Measurements from ENCODE around the gene RIF1.

RIF1 gene

GRCh38 chr2:151394509-151394908, 15.2 kb upstream of the RIF1 start:
- 91 to 96% methylated on average over 4 of the region's 4 CpGs for WGBS, 2 experiments
- no peaks in the 10 kb centered on the region for H3K36me3 ChIP-seq (ENCODE audit: control insufficient read depth, insufficient read depth, low read length)
- H3K27me3 ChIP-seq (ENCODE audit: control insufficient read depth, insufficient read depth, low read length, poor library complexity, severe bottlenecking), result no peaks in the 10 kb centered on the region
- H3K4me1 ChIP-seq (ENCODE audit: control insufficient read depth, insufficient read depth, low read length), result no peaks in the 10 kb centered on the region
- no peak overlapping the region for H3K27ac ChIP-seq (ENCODE audit: insufficient read depth, low read depth, low read length, poor library complexity, severe bottlenecking)
- H3K9me3 ChIP-seq (ENCODE audit: control insufficient read depth, low read length), result no peaks in the 10 kb centered on the region
- H3K4me3 ChIP-seq (ENCODE audit: insufficient read depth, low read depth, low read length), result no peak overlapping the region

DNA sequence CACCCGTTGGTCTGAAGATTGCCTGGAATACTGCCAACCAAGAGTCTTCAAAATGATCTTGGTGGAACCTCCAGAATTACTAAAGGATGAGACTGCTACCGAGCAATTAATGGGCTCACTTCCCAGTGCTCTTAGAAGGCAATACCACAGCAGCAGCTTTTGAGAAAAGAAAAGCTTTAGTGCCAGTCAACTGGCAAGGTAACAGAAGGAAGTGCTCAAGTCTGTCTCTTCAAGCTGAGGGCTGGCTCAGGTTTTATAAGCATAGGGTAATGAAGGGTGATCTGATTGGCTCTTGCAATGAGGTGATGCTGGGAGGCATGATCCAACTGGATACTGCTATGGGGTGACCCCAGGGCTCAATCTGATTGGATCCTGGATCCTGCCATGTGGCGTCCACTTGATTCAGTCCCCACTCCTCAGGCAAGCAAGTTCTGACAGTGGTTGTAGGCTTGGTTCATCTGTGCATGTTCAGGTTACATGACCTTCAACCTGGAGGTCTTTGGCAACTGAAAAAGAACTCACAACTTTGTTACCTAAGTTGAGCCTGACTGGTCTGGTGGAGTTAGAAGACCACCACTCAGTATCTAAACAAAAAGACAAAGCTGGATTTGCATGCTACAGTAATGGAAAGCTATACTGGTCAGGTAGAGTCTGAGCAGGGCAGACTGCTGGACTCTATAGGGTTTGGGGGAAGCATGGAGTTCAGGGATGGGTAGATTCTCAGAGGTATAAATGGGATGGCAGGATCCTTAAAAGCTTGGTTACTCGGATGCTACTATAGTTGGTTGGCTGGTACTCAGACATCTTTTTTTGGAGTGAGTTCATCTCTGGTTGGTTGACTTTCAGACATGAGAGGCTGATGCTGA, 14.0 kb upstream of the RIF1 start:
- H3K4me1 ChIP-seq (ENCODE audit: control insufficient read depth, insufficient read depth, low read length), result no peaks in the 10 kb centered on the region
- no peak overlapping the region for H3K27ac ChIP-seq (ENCODE audit: insufficient read depth, low read depth, low read length, poor library complexity, severe bottlenecking)
- H3K9me3 ChIP-seq (ENCODE audit: control insufficient read depth, low read length), result no peaks in the 10 kb centered on the region
- no peaks in the 10 kb centered on the region for H3K27me3 ChIP-seq (ENCODE audit: control insufficient read depth, insufficient read depth, low read length, poor library complexity, severe bottlenecking)
- H3K4me3 ChIP-seq (ENCODE audit: insufficient read depth, low read depth, low read length), result no peak overlapping the region
- 93 to 95% methylated on average over 4 of the region's 4 CpGs for WGBS, 2 experiments
- H3K36me3 ChIP-seq (ENCODE audit: control insufficient read depth, insufficient read depth, low read length), result no peaks in the 10 kb centered on the region

- no peaks in the 10 kb centered on the region for H3K9me3 ChIP-seq (ENCODE audit: control insufficient read depth, low read length)
These were observed 9.7 kb upstream of the RIF1 start for GRCh38 chr2:151399981-151400380.

DNA sequence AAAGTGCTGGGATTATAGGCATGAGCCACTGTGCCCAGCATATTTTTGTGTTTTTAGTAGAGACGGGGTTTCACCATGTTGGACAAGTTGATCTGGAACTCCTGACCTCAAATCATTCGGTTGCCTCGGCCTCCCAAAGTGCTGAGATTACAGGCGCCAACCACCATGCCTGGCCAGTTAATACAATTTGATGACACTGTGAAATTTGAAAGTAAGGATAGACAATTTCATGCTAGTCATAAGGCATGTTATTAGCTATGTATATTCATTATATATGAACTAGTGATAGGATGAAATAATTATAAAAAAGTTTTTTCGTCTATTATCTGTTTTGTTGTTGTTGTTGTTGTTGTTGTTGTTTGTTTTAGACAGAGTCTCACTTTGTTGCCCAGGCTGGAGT, 8.6 kb upstream of the RIF1 start:
- Histone ChIP-seq H3K9me3 (ENCODE audit: control insufficient read depth, low read length) (no peaks in the 10 kb centered on the region), H3K4me3 (ENCODE audit: insufficient read depth, low read depth, low read length) (no peak overlapping the region), H3K4me1 (ENCODE audit: control insufficient read depth, insufficient read depth, low read length) (no peaks in the 10 kb centered on the region), H3K27me3 (ENCODE audit: control insufficient read depth, insufficient read depth, low read length, poor library complexity, severe bottlenecking) (no peaks in the 10 kb centered on the region), H3K27ac (ENCODE audit: insufficient read depth, low read depth, low read length, poor library complexity, severe bottlenecking) (no peak overlapping the region), H3K36me3 (ENCODE audit: control insufficient read depth, insufficient read depth, low read length) (no peaks in the 10 kb centered on the region)
- WGBS, 2 experiments, result 93 to 94% methylated on average over 5 of the region's 5 CpGs

More at GRCh38 chr2:151399981-151400380, 9.7 kb upstream of the RIF1 start:
- no peak overlapping the region for H3K4me3 ChIP-seq (ENCODE audit: insufficient read depth, low read depth, low read length)
- H3K36me3 ChIP-seq (ENCODE audit: control insufficient read depth, insufficient read depth, low read length), result no peaks in the 10 kb centered on the region
- H3K27ac ChIP-seq (ENCODE audit: insufficient read depth, low read depth, low read length, poor library complexity, severe bottlenecking), result no peak overlapping the region
- 100% methylated on average over 1 of the region's 1 CpG for WGBS, 2 experiments
- H3K4me1 ChIP-seq (ENCODE audit: control insufficient read depth, insufficient read depth, low read length), result no peaks in the 10 kb centered on the region
- H3K27me3 ChIP-seq (ENCODE audit: control insufficient read depth, insufficient read depth, low read length, poor library complexity, severe bottlenecking), result no peaks in the 10 kb centered on the region

DNA sequence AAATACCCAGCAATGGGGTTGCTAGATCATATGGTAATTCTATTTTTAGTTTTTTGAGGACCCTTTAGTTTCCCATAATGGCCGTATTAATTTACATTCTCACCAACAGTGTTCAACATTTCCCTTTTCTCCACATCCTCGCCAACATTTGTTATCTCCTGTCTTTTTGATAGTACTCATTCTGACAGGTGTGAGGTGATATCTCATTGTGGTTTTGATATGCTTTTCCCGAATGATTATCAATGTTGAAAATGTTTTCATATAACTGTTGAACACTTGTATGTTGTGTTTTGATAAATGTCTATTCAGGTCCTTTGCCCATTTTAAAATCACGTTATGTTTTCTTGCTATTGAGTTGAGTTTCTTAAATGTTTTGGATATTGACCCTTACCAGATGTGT, 5.8 kb upstream of the RIF1 start:
- WGBS, 2 experiments, result 97 to 98% methylated on average over 3 to 4 of the region's 4 CpGs
- Histone ChIP-seq H3K36me3 (ENCODE audit: control insufficient read depth, insufficient read depth, low read length) (no peaks in the 10 kb centered on the region), H3K4me1 (ENCODE audit: control insufficient read depth, insufficient read depth, low read length) (no peaks in the 10 kb centered on the region), H3K27me3 (ENCODE audit: control insufficient read depth, insufficient read depth, low read length, poor library complexity, severe bottlenecking) (no peaks in the 10 kb centered on the region), H3K4me3 (ENCODE audit: insufficient read depth, low read depth, low read length) (no peak overlapping the region), H3K9me3 (ENCODE audit: control insufficient read depth, low read length) (no peaks in the 10 kb centered on the region), H3K27ac (ENCODE audit: insufficient read depth, low read depth, low read length, poor library complexity, severe bottlenecking) (no peak overlapping the region)

DNA sequence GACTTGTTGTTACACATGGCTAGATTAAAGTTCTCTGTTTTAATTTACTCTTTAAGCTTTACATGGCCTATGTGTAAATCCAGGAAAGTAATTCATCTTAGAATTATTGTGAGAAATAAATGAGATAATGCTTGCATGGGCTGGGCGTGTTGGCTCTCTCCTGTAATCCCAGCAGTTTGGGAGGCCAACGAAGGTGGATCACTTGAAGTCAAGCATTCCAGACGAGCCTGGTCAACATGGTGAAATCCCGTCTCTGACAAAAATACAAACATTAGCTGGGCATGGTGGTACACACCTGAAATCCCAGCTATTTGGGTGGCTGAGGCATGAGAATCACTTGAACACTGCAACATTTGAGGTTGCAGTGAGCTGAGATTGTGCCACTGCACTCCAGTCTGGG, 4.3 kb upstream of the RIF1 start:
- H3K27ac ChIP-seq (ENCODE audit: insufficient read depth, low read depth, low read length, poor library complexity, severe bottlenecking), result no peak overlapping the region
- no peaks in the 10 kb centered on the region for H3K27me3 ChIP-seq (ENCODE audit: control insufficient read depth, insufficient read depth, low read length, poor library complexity, severe bottlenecking)
- H3K4me1 ChIP-seq (ENCODE audit: control insufficient read depth, insufficient read depth, low read length), result no peaks in the 10 kb centered on the region
- WGBS, 2 experiments, result 92 to 93% methylated on average over 4 of the region's 4 CpGs
- no peaks in the 10 kb centered on the region for H3K36me3 ChIP-seq (ENCODE audit: control insufficient read depth, insufficient read depth, low read length)
- H3K4me3 ChIP-seq (ENCODE audit: insufficient read depth, low read depth, low read length), result no peak overlapping the region
- no peaks in the 10 kb centered on the region for H3K9me3 ChIP-seq (ENCODE audit: control insufficient read depth, low read length)

DNA sequence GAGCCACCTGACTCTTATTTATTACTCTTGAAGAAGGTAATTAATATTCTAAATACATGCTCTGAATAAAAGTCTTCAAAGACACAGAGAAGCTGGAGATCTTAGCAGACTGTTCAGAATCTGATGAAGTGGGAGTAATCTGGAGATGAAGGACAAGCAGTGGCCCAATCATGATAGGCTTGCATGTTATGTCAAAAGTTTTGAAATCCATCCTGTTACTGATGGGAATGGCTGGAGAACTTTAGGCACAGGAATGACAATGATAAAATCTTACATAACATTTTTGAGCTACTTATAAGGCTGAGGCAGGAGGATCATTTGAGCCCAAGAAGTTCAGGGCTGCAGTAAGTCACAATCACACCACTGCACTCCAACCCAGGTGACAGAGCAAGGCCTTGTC, 2.4 kb upstream of the RIF1 start:
- no peak overlapping the region for H3K4me3 ChIP-seq (ENCODE audit: insufficient read depth, low read depth, low read length)
- H3K4me1 ChIP-seq (ENCODE audit: control insufficient read depth, insufficient read depth, low read length), result no peaks in the 10 kb centered on the region
- H3K27ac ChIP-seq (ENCODE audit: insufficient read depth, low read depth, low read length, poor library complexity, severe bottlenecking), result no peak overlapping the region
- H3K27me3 ChIP-seq (ENCODE audit: control insufficient read depth, insufficient read depth, low read length, poor library complexity, severe bottlenecking), result no peaks in the 10 kb centered on the region
- no peaks in the 10 kb centered on the region for H3K36me3 ChIP-seq (ENCODE audit: control insufficient read depth, insufficient read depth, low read length)
- H3K9me3 ChIP-seq (ENCODE audit: control insufficient read depth, low read length), result no peaks in the 10 kb centered on the region

DNA sequence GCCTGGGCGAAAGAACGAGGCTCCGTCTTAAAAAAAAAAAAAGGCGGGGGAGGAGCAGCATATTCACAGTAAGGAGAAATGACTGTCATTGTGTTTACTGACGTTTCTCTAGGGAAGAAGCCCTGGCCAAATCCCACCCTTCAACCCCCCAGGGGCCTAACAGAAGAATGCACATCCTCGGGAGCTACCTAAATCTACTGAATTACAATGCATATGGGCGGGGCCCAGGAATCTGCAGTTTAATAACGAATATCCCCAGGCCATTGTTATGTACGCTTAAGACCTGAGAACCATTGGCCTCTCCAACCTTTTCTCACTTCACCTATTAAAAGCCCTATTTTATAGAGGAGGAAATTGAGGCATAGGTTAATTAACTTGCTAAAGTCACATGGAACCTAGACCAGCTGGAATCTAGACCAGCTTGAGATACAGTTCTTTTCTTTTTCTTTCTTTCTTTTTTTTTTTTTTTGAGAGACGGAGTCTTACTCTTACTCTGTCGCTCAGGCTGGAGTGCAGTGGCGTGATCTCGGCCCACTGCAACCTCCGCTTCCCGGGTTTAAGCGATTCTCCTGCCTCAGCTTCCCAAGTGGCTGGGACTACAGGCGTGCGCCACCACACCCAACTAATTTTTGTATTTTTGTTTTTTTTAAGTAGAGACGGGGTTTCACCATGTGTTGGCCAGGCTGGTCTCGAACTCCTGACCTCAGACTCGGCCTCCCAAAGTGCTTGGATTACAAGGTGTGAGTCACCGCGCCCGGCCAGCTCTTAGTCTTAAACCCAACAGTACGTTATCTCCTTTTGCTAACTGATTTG, 708 bp upstream of the RIF1 start:
- Histone ChIP-seq H3K4me1 (ENCODE audit: control insufficient read depth, insufficient read depth, low read length) (no peaks in the 10 kb centered on the region), H3K9me3 (ENCODE audit: control insufficient read depth, low read length) (no peaks in the 10 kb centered on the region), H3K4me3 (ENCODE audit: insufficient read depth, low read depth, low read length) (no peak overlapping the region), H3K27me3 (ENCODE audit: control insufficient read depth, insufficient read depth, low read length, poor library complexity, severe bottlenecking) (no peaks in the 10 kb centered on the region), H3K36me3 (ENCODE audit: control insufficient read depth, insufficient read depth, low read length) (no peaks in the 10 kb centered on the region), H3K27ac (ENCODE audit: insufficient read depth, low read depth, low read length, poor library complexity, severe bottlenecking) (no peak overlapping the region)
- WGBS, 2 experiments, result 85% methylated on average over 24 to 25 of the region's 25 CpGs

DNA sequence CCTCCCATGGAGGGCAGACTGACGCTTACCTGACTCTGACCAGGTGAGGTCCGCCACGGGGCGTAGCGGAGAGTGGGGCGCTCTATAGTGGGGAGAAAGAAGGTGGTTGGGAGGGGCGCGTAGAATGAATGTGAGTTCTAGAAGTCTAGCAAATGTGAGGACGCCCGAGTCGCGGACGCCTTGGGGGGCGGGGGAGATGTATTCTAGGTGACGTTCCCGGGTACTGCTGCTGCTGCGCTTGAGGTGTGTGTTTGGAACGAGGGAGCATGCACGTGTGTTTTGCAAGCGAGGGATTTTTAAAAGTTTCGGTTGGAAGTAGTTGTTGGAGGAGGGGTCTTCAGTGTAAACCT, 758 bp downstream of the RIF1 start:
- peaks cover 5% of the 10 kb centered on the region for H3K36me3 ChIP-seq (ENCODE audit: control insufficient read depth, insufficient read depth, low read length)
- no peaks in the 10 kb centered on the region for H3K4me1 ChIP-seq (ENCODE audit: control insufficient read depth, insufficient read depth, low read length)
- no peaks in the 10 kb centered on the region for H3K27me3 ChIP-seq (ENCODE audit: control insufficient read depth, insufficient read depth, low read length, poor library complexity, severe bottlenecking)
- H3K9me3 ChIP-seq (ENCODE audit: control insufficient read depth, low read length), result no peaks in the 10 kb centered on the region
- peak overlapping the region; percentile 91 for H3K4me3 ChIP-seq (ENCODE audit: insufficient read depth, low read depth, low read length)
- WGBS, 2 experiments, result 0 to 1% methylated on average over 21 of the region's 21 CpGs
- peak overlapping the region; percentile 93 for H3K27ac ChIP-seq (ENCODE audit: insufficient read depth, low read depth, low read length, poor library complexity, severe bottlenecking)

GRCh38 chr2:151417650-151418049, 7.9 kb downstream of the RIF1 start:
- Histone ChIP-seq H3K27ac (ENCODE audit: insufficient read depth, low read depth, low read length, poor library complexity, severe bottlenecking) (no peak overlapping the region), H3K4me3 (ENCODE audit: insufficient read depth, low read depth, low read length) (no peak overlapping the region), H3K9me3 (ENCODE audit: control insufficient read depth, low read length) (no peaks in the 10 kb centered on the region), H3K4me1 (ENCODE audit: control insufficient read depth, insufficient read depth, low read length) (no peaks in the 10 kb centered on the region), H3K36me3 (ENCODE audit: control insufficient read depth, insufficient read depth, low read length) (peaks cover 53% of the 10 kb centered on the region), H3K27me3 (ENCODE audit: control insufficient read depth, insufficient read depth, low read length, poor library complexity, severe bottlenecking) (no peaks in the 10 kb centered on the region)
- WGBS, 2 experiments, result 94 to 95% methylated on average over 2 to 3 of the region's 3 CpGs

All from ectodermal cell (in vitro differentiated cells).